GM18868 (cell line): ENCODE results near the gene B3GAT2.
A peak's percentile ranks its signal among the peaks of the same experiment; 100 is the strongest.

Source experiments
- ATAC-seq: cut with Tn5 transposase; IDR thresholded peaks from one replicate; pipeline ENCODE4 v1.9.1; 2021; ENCODE audit warnings: mild to moderate bottlenecking, moderate library complexity; ENCODE audit not compliant: unreplicated experiment

B3GAT2 gene

DNA sequence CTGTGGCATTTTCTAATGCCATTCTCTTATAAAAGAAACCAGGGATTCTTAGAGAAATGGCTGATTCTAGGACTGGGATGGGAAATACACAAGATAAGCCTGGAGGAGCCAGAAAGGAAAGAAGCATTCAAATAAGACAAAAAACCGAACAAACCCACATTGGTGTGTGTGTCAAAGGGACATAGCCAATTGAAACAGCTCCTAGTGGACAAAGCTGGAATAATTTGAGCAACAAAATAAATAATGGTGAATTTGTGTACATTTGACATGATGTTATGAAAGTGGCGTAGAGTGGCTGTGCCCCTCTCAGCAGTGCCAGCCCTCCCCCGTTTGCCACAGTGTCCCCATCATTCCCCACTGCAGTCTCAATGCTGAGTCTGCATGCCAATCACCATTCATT is 55.5 kb downstream of the B3GAT2 start:
- ATAC-seq: no peak

DNA sequence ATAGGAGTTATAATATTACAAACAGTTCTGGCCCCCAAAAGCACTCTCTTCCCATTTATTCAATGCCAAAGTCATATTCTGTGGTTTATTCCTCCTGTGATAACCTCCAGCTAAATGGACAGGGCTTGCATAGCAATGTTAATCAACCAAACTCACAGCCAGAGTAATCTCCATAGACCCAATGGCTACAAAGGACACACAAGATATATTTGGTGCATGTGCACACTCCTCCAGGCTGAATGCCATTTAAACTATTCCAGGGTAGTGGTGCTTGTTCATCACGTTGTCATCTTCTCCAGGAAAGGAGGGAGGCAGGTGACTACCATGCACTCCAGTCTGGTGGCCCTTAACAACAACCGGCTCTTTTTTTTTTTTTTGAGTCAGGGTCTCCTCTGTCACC is 56.8 kb downstream of the B3GAT2 start:
- no peak for ATAC-seq

DNA sequence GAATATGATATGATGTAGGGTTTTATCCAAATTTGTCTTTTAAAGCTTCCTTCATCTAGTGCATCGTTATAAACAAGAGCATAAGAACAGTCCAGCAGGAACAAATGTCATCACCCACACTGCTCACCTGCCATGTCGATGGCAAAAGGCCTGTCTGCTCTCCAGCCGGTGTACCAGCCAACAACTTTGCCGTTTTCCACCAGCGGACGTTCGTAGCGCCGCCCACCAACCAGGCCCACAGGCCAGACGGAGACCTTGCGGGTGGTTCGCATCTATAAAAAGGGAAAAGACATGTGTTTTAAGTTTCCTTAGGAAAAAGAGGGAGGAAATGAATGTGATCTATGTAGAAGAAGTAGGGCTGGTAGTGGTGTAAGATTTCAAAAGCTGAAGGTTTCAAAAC is 62.9 kb downstream of the B3GAT2 start:
- no peak for ATAC-seq

DNA sequence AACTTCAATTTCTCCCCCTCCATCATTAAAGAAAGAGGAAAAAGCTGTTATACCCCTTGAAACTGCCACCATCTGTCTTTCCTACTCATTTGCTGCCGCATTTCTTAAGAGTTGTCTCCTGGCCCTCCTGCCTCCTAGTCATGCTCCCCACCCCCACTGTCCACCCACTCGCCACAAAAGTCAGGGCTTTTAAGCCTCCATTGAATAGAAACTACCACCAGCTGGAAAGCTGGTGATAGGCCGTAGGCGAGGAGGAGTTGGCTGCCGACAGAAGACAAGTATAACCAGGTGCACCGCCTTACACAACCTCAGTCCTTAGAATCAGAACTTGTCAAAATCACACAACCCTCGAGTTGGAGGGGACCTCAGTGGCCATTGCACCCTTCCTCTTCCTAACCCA is 67.6 kb downstream of the B3GAT2 start:
- ATAC-seq: no peak

DNA sequence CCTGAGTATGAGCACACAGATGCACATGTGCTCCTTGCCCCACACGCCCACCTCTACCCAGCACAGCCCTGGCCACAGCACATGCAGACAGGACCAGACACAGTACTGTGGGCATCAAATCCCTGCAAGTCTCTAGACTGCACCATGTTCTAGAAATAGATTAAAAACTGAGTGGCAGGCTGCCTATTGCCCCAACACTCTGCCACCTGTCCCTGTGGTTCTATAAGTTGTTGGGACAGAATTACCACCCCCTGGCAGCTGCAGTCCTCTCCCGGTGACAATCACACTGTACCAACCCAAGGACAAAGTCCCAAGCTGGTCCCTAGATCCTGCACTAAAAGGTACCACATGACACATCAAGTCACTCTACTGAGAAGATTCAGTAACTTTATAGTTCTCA is 70.2 kb downstream of the B3GAT2 start:
- ATAC-seq: no peak

DNA sequence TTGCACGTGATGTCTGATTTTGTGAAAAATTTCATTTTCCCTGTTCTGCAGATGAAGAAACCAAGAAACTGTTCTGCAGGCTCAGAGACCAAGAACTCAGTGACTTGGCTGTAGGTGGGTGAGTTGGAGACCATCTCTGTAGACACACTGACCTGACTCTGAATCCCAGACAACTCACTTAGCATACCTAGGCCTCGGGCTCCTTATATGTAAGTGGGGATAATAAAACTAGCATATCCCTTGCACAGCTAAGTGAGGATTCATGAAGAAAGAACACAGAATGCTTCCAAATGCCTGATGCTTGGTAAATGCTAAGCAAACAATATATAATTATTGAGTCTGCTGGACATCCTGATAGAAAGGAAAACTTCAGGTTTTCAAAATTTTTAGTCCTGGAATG is 70.8 kb downstream of the B3GAT2 start:
- no peak for ATAC-seq

DNA sequence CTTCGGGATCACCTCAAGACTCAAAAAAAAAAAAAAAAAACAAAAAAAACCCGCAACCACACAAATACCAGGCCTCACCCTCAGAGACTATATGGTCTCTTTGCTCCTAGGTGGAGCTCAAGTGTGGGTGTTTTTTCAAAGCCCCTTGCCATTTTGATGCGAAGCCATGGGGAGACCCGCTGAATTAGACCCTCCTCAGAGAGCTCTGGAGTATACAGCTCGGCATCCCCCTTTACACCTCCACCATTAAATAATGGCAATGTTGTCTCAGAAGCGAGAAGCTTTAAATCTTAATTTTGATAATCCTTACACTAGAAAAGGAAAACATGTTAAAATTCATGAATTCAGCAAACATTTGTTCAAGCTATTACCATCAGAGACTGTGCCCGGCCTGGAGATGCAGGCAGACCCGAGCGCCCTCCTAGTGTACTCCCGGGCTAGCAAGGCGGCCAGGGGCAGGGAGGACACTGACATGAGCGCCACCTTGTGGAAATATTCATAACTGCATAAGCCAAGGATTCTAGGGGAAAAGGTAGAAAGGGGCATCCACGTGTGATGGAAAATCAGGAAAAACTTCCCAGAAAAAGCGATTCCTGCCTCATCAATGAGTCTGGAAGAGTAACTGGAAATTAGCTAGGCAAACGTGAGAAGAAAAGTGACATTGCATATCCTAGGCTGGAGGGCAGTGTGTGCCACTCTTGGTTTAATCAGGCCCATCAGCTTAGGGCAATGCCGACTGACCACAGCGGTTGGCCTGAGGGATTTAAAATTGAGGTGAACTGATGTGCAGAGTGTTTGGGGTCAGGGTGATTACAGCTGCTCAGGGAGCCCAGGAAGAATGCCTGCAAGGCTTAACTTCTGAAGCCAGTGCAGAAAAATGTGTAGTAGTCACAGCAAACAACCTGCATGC is 72.5 kb downstream of the B3GAT2 start:
- peak; percentile 76 for ATAC-seq

DNA sequence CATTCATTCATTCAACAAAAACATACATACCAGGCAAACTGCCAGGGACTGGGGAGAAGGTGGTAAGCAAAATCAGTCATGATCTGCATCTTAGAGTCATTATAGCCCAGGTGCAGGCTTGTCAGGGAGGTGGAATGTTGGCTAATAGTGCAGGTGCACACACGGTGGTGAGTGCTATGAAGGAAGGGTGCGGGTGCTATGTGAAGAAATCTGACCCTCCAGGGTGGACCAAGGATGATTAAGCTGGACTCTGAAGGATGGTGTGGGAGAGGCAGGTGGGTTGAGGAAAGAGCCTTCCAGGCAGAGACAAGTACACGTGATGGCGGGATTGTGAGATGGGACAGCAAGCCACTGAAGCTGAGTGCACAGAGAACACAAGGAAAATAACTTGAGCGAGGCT is 77.4 kb downstream of the B3GAT2 start:
- no peak for ATAC-seq

DNA sequence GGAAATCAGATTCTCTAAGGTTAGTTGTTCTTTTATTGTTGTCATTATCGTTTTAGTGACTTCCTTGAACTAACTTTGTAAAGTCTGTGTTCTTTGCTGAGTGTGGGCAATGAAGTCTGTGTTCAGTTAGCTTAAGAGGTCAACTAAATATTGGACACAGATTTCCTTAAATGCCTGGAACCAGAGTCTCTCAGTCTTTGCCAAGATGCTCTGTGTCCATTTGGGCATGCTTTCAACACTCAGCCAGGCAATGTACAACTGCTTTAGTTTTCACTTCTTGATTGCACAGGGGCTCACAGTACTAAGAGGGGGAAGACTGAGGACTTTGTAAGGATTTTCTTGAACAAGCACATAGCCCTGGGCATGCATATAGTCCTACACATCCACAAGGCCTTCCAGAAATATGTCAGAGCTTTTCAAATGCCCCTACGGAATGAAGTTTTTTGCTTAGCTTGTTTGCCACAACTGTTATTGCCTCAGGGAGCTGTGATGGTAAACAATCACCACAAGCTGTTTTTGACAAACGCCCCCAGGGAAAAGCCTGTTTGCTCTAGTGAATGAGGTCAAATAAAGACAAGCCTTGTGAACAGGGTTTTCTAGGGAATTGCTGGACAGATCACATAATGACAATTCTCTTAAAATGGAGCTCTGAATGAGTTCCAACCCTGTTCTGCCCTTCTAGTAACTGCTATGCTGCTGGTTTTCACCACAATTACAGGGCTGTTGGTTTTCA is 82.5 kb downstream of the B3GAT2 start:
- ATAC-seq: no peak

DNA sequence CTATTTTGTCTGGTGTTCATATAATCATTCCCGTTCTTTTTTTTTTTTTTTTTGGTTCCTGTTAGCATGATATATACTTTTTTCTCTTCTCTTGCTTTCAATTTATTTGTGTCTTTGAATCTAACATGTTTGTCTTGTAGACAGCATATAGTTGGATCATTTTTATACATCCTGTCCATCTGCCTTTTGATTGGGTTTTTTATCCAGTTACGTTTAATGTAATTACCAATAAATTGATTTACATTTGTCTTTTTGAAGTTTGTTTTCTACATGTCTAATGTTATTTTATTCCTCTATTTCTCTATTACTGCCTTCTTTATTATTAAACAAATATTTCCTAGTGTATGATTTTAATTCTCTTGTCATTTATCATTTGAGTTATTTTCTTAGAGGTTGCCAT is 84.4 kb downstream of the B3GAT2 start:
- ATAC-seq: no peak

DNA sequence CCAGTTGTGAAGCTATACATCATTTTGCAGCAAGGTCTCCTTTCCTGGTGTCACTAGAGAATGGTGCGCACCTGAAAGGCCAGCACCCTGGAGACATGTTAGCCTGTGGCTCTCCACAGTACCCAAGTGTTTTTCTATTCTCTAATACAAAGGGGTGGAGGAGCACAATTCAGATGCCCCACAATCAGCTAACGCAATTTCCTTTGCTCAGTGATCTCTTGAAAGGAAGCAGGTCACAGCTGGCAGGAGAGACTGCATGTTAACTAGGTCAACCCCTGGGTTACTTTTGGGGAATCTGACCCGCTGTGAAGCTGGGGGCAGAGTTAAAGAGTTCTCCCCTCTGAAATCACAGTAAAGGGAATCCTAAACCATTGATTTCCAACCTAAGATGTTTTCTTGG is 92.5 kb downstream of the B3GAT2 start:
- no peak for ATAC-seq

DNA sequence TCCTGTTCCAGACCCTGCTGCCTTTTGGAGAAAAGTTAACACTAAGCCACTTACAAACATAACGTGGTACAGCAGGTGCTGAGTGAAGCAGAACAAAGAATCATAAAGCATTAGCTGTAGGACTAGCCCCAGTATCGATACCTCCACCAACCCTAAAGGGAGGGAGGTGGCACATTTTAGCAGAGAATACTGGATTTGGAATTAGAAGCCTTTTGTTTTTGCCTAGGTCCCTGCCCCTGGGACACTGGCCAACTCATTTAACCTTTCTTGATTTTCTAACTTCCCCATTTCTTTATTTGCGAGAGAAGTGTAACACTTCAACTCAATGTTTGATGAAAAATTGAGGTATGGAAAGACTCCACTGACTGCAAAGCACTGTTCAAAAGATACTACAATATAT is 93.5 kb downstream of the B3GAT2 start:
- peak; percentile 56 for ATAC-seq

DNA sequence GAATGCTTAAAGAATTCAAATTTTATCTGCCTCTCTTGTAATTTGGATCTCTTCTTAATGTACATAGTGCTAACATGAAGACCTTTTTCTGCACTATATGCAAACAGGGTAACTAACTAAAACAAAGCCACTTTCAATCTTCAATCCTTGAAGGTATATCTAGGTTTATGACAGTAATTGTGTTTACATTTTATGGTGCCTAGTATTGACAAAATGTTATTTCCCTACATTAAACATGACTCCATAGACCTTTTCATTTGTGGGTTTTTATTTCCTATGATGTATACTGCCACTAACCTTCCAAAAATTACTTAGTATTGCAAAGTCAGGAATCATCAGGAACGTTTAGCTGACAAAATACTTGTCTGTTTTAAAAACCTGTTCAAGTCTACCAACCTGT is 95.9 kb downstream of the B3GAT2 start:
- ATAC-seq: no peak

DNA sequence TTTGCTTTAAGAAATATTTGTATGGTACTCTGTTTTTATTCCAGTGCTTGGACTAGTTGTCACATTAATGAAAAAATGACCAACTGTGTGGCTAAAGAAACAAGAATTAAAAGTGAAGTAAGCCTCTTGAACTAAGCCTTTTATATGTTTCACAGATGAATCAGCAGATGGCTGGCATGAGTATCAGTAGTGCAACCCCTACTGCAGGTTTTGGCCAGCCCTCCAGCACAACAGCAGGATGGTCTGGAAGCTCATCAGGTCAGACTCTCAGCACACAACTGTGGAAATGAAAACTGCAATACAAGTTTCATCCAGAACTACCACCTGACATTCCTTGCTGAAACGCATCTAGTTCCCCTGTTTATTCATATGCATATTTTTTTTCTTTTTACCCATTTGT is 96.8 kb downstream of the B3GAT2 start:
- no peak for ATAC-seq

DNA sequence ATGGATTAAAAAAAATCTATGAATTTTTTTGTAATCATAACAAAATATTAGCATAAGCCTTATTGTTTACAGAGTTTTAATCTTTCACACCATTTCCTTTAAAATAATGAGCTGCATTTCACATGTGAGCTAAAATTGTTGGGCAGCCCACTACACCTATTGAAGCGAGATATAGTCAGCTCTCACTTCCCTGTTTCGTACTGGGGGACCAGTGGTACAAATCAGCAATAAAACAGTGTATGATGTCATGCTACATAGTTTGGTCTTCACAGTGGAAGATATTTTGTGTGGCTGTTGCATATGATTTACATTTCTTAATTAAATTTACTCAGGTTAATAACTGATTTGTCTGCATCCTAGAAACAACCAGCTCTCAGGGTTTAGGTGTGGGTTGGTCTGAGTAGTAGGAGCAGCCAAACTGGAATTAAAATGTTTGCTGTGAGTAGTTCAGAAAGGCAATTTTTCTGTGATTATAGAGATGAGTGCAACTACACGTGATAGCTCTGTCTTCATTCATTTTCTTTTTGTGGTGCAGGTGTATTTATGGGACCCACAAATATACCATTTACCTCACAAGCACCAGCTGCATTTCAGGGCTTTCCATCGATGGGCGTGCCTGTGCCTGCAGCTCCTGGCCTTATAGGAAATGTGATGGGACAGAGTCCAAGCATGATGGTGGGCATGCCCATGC is 99.3 kb downstream of the B3GAT2 start:
- peak; percentile 100 for ATAC-seq

DNA sequence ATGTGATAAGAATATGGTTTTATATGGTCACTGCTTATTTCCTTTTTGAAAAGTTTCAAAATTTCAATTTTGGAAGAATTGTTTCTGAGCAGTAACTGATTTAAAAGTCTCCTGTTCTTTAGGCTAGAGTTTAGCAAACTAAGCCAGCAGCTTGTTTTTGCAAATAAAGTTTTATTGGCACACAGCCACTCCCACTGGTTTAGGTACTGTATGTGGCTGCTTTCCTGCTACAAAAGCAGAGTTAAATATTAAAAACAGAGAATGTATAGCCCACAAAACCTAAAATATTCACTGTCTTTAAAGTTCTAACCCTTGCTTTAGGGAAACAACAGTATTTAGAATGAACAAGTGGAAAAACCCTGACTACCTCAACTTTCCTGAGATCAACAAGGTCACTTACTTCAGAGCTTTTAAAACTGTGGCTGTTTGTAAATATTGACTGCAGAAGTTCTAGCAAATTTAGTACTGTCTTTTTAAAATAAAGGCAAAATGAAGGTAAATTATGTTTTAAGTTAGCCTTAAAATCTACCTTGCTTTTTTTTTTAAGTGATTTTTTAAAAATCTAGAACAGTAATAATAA is 104.1 kb downstream of the B3GAT2 start:
- ATAC-seq: no peak

DNA sequence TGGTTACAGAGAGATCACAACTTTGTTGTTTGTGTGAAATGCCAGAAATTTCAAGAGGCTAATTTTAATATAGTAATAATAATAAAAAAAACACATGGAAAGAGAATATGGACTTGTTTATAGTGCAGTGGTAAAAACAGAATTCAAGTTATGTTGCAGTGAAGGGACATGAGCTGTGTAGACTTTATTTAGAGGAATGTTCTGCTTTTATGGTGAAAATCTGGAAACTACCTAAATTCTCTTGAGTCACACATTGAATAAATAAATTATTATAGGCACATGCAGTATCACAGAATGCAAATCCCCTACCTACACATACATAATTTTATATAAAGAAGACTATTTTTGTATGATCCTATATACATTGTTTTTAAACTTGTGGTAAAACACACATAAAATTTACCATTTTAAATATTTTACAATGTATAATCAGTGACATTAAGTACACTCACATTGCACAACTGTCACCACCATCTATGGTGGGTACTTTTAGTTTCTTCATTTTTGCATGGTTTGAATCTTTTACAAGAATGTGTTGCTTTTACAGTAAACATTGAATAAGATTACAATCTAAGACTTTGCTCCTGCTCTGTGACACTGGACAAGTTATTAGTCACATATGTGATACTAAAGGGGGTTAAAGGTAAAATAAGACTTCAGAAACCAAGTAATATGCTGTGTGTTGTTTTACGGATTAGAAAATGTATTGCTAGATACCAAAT is 107.4 kb downstream of the B3GAT2 start:
- no peak for ATAC-seq

DNA sequence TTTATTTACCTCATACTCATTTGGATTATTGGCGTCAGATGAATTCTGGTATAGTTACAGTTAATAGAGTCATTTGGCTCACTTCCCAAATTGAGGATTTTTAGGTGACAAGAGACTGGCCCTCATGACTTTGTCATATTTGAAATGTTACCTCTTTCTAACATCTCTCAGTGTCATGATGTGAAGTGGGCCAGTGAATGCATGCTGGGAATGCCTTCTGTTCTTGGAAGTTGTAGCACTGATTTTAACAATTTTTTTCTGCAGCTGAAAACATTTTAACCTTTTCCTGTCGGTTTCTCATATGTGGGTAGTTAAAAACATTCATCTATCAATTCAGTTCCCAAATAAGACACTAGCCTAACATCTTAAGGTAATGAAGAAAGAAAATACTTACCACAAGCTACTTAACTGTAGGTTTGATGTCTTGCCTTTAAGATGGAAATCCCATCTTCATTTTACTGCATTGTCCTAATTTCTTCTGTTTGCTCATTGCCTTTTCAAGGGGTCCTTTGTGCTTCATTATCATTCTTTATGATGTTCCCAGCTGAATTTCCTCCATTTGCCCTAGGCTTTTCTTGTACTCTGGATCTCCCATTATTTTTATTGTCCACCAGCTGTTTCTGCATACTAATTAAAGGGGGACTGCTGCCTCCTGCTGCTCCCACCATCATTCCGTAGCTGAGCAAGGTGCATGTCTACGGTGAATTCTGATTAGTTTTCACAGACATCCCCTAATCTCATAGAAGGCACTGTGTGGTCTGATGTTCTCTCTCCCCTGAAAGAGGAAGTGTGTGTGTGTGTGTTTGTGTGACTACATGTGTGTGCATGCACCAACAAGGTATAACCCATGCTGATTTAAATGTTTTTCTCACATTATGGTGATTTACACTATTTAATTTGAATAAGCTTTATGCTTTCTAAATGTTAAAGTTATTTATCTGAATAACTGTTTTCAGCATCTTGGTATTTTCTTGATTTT is 109.5 kb downstream of the B3GAT2 start:
- no peak for ATAC-seq

DNA sequence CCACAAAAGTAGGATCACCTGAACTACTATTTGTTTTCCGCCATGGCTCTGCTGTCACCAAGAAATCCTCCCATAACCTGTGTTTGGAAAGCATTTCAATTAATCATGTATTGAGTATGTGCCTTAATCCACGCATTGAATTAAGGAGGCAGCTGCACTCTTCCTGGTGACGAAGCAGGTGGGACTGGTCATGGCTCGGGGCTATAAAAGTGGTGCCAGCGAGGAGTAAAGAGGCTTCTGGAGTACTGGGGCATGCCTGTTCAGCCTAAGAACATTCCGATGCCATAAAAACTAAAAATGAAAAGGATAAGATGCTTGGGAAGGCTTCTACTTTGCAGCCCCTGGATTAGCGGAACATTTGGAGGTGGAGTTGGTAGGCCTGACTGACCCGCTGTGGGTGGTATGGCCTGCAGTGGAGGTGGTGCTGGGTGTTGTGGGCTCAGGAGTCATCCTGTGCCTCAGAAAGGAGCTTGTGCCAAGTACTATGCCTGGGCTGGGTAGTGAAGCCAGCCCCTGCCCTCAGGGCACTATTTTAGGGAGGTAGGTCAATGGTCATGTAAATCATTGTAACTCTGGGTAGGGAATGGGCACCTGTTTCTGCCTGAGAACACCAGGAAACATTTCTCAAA is 110.5 kb downstream of the B3GAT2 start:
- ATAC-seq: no peak
